BJ (cell line): ENCODE results near the gene PRR19. TPM values are rescaled to one million over a fixed set of nuclear protein-coding genes. Genes with fewer than 3 reads are reported as not detected.
A peak's percentile ranks its signal among the peaks of the same experiment; 100 is the strongest.

Source experiments
- CTCF ChIA-PET: fragments of 350-600 bp; formaldehyde crosslinking; extraction: SDS; loops from one replicate; lab custom pipeline; 2021; ENCODE audit warnings: antibody characterized with exemption, inconsistent platforms; lab: Yijun Ruan, JAX
- POLR2A ChIA-PET: fragments of 300-600 bp; sonication (Branson Sonifier 250); formaldehyde crosslinking; extraction: SDS; loops from one replicate; lab custom pipeline; 2021; ENCODE audit warnings: antibody characterized with exemption; lab: Charles Lee
- DNase-seq: peaks from one replicate; pipeline ENCODE4 v3.0.0-alpha.2; 2011; ENCODE audit warnings: low read depth
- H3K27me3 ChIP-seq: 2 replicates; pipeline ENCODE4 v1.6.0; 2011; ENCODE audit warnings: low read length; ENCODE audit not compliant: control insufficient read depth, insufficient read depth
- H3K36me3 ChIP-seq: 2 replicates; pipeline ENCODE4 v1.5.1; 2011; ENCODE audit warnings: low read length; ENCODE audit not compliant: control insufficient read depth, insufficient read depth
- H3K4me3 ChIP-seq: 2 replicates; pipeline ENCODE4 v1.5.1; 2011; ENCODE audit warnings: low read depth, mild to moderate bottlenecking, control low read depth, low read length
- CTCF ChIP-seq: IDR thresholded peaks from 2 replicates; pipeline ENCODE4 v1.5.1; 2011; ENCODE audit warnings: low read depth, mild to moderate bottlenecking, control low read depth, inconsistent platforms, low read length, moderate library complexity; ENCODE audit not compliant: insufficient read depth
- polyA plus RNA-seq: library from polyadenylated mRNA; depleted of rRNA; stranded (reverse); fragments of >200 nt; gene quantifications from 2 replicates; pipeline ENCODE4 v1.2.3, GENCODE V29; 2011

PRR19 gene
- polyA plus RNA-seq, 1 experiment = 0.93 TPM

DNA sequence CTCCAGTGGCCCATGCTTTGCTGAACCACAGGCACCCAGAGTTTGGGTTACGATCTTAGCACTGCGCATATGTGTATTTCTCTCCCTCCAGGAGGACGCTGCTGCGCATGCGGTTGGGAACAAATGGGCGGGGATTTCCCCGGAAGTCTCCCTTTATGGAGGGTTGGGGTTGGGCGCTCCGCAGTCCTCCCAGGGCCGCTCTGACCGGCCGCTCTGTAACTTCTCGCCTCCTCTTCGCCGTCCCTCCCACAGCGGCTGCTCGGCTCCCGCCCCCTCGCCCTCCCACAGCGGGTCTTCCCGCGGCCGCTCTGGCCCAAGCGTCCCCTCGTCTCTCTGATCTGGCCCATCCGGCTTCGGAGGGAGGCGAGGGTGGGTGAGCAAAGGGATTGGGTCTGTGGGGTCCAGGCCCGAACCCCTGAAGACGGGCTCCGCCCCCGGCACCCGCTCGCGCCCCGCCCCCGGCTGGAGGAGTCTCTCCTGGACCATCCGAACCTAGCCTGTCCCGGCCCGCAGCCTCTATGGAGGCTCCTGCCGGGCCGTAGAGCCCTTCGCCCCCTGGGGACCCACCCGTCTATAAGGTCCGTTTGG is 23.5 kb downstream of the PRR19 start, which contains the start of gene MEGF8:
Gene MEGF8 (plus strand): TSS at position 328 of the 588 bp plus-strand sequence. CDS start 609 bp downstream, outside the sequence.
- H3K36me3 ChIP-seq = no peaks in the 10 kb centered on the region
- peaks cover 19% of the 10 kb centered on the region for H3K27me3 ChIP-seq
- CTCF ChIA-PET = no interaction called here
- POLR2A ChIA-PET = no interaction called here
- H3K4me3 ChIP-seq = peak within 1 kb of the TSS; percentile 88
- peak; percentile 94 for TF ChIP-seq CTCF
- peak; percentile 95 for DNase-seq

- H3K4me3 ChIP-seq = peak overlapping the region; percentile 88
- H3K27me3 ChIP-seq = peaks cover 19% of the 10 kb centered on the region
- H3K36me3 ChIP-seq = no peaks in the 10 kb centered on the region
- ChIA-PET CTCF (interaction anchor here (0.7 kb wide), 1 partner anchor 48 kb away, joined by 3 read pairs; no protein-coding TSS in a partner anchor), POLR2A (no interaction called here)
- DNase-seq = no peak
- TF ChIP-seq CTCF = peak; percentile 23; the same call in 1 of the 2 replicates
These were observed 24.2 kb downstream of the PRR19 start for GRCh38 chr19:42325896-42326771.

DNA sequence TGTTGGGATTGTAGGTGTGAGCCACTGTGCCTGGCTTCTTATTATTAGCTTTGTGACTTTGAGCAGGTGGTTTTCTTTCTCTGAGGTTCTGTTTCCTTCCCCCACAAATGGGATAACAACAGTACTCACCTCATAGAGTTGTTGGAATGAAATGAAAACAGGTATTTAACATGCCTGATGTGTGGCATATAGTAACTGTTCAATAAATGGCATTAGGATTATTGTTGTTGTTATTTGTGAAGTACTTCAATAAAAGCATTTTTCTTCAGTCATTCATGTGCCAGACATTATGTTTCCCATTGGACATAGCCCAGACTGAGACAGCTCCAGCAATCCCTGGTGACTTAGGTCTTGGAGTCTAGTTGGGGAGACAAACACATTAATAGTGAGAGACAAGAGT is 25.0 kb downstream of the PRR19 start:
- Histone ChIP-seq H3K27me3 (peaks cover 16% of the 10 kb centered on the region), H3K4me3 (no peak overlapping the region), H3K36me3 (no peaks in the 10 kb centered on the region)
- ChIA-PET CTCF (interaction anchor here (1.0 kb wide), 1 partner anchor 83 kb away, joined by 3 read pairs; no protein-coding TSS in a partner anchor), POLR2A (no interaction called here)
- no peak for TF ChIP-seq CTCF
- no peak for DNase-seq

- ChIA-PET POLR2A (no interaction called here), CTCF (interaction anchor here (0.8 to 1.4 kb wide), 3 partner anchors 8 to 83 kb away, joined by 3 to 4 read pairs (median 3); no protein-coding TSS in a partner anchor)
- Histone ChIP-seq H3K27me3 (peaks cover 12% of the 10 kb centered on the region), H3K36me3 (no peaks in the 10 kb centered on the region), H3K4me3 (no peak overlapping the region)
- no peak for TF ChIP-seq CTCF
- DNase-seq = no peak
These were observed 25.4 kb downstream of the PRR19 start for GRCh38 chr19:42327381-42327780.

DNA sequence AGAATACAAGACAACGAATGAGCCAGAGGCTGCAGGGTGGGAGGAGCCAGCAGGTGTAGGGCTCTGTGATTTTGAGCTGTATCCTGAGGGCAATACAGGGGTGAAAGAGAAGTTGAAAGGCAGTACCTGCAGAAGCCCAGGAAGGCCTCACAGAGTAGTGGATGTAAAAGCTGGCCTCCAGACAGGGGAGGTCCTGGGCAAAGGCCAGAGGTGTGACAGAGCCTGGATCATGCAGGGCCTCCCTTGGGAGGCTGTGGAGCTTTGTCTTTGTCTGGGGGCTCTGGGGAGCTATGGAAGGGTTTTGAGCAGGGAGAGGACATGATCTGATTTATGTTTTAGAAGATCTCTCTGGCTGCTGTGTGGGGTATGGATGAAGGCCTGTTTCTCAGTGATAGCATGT is 26.2 kb downstream of the PRR19 start:
- no peak for TF ChIP-seq CTCF
- H3K36me3 ChIP-seq = no peaks in the 10 kb centered on the region
- POLR2A ChIA-PET = no interaction called here
- no peak for DNase-seq
- no peak overlapping the region for H3K4me3 ChIP-seq
- CTCF ChIA-PET = interaction anchor here (0.8 to 1.4 kb wide), 3 partner anchors 9 to 84 kb away, joined by 3 to 4 read pairs (median 3); no protein-coding TSS in a partner anchor
- H3K27me3 ChIP-seq = peaks cover 11% of the 10 kb centered on the region
